ENCODE results near the gene CASP14.
A peak's percentile ranks its signal among the peaks of the same experiment; 100 is the strongest.
"Not testable (repeated sequence)": the region's sequence is repeated elsewhere in the genome, so short reads cannot be mapped to it uniquely, and the experiment has no call there.

The CASP14 gene

DNA sequence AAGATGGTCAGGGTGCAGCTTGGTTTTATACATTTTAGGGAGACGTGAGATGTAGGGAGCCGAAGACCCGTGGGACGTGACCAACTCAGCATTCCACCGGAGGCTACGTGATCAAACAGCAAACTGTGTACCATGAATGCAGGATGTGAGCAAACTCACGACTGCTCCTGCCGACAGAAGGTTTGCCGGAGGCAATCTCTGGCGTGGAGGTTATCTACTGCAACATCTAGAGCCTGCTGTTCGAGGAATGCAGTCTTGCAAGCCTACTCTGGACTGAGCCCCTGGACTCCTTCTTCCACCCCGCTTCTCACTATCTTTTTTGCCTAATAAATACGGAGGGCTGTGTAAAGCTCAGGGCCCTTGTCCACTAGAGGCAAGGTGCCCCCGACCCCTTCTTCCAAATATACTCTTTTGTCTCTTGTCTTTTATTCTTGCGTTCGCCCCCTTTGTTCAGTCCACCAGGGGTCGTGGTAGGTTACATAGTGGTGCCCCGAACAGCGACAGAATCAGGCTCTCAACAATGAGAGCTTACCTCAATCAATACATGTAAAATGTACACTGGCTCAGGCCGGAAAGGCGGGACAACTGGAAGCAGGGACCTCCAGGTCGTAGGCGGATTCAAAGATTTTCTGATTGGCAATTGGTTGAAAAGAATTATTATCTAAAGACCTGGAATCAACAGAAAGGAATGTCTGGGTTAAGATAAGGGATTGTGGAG is 23.8 kb downstream of the CASP14 start:
- DNase-seq: no peak

DNA sequence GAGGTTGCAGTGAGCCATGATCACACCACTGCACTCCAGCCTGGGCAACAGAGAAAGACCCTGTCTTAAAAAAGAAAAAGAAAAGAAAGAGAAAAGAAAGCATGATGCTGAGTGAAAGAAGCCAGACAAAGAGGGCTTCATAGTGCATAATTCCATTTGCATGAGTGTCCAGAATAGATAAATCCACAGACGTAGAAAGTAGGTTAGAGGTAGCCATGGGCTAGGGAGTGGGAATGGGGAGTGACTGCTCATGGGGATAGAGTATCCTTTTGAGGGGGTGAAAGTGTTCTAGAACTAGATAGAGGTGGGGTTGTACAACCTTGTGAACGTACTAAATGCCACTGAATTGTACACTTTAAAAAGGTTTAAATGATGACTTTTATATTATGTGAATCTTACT is 25.1 kb downstream of the CASP14 start:
- no peak for DNase-seq

DNA sequence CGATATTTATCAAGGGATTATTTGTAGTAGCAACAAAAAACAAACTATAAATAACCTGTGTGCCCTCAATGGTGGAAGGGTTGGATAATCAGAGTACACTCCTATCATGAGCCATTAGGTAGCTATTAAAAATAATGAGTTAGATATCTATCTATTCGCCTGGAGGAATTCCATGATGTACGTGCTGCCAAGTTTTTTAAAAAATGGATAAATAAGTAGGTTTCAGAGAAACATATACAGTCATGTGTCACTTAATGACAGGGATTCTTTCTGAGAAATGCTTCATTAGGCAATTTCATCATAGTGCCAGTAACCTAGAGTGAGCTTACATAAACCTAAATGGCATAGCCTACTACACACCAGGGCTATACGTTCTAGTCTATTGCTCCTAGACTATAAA is 26.5 kb downstream of the CASP14 start:
- no peak for DNase-seq

DNA sequence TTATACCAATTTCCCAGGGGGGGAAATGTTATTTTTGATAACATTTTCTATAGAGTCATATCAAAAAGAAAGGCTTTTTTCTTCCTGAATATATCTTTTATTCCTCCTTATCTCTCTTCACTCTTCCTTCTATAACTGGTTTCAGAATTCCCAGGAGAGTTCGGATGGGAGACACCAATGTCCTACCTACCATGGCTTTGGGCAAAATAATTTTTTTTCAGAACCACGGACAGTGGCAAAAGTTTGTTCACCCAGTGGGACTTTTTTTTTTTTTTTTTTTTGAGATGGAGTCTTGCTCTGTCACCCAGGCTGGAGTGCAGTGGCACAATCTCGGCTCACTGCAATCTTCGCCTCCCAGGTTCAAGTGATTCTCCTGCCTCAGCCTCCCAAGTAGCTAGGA is 30.7 kb downstream of the CASP14 start:
- DNase-seq: not testable (repeated sequence)

DNA sequence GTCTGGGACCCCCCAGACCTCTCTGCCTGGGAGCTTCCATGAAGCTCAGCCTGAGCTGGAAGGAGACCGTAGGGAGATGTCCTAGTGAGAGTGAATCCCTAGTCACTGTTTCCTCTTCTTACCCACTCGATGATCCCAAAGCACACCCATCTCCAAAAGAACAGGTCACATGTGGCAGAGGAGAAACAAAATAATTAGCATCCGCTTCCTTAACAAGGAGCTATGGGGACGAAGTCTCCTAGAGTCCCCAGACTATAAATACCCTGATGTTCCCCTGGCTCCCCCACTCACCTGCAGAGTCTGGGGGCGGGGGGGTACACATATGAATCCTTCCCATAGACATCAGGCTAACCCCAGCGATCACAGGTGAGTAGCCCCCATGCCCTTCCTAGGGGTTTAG is 32.6 kb downstream of the CASP14 start, which contains the start of gene OR1I1:
Gene OR1I1, plus strand, starts transcription at position 301 of the 400 bp plus-strand sequence. CDS start 4,855 bp downstream, outside the sequence.
- no peak for DNase-seq

DNA sequence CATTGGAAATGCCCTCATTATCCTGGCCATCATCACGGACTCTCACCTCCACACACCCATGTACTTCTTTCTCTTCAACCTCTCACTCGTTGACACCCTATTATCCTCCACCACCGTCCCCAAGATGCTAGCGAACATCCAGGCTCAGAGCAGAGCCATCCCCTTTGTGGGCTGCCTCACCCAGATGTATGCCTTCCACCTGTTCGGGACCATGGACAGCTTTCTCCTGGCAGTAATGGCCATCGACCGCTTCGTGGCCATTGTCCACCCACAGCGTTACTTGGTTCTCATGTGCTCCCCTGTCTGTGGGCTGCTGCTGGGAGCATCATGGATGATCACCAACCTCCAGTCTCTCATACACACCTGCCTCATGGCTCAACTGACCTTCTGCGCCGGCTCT is 37.9 kb downstream of the CASP14 start:
- no peak for DNase-seq

DNA sequence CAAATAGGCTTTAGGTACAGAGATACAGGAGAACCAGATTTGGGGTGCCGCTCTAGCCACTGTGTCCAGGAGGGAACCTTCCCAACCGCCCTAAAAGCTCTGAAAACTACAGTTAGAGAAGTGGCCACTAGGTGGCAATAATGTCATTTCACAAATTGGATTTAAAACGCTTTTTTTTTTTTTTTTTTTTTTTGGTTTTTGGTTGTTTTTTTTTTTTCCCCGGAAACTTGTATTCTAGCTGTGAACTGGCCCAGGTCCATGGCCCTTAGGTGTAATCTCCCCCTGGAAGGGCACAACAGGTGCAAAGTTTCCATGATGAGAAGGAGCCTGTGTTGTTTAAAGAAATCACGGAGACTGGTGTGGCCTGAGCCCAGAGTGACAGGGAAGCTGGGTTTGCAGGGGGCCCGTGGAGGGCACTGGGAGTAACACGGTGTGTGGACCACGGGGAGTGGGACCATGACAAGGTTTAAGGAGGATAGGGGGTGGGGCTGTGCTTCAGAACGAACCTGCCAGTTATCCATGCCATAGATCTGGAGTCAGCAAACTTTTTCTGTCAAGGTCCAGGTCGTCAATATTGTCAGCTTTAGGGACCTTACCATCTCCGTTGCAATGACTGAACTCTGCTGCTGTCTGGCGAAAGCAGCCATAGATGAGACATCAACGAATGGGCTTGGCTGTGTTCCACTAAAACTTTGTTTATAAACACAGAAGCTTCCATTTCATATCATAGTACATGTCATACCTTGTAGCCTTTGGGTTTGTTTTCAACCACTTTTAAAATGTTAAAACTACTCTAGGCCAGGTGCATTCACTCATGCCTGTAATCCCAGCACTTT is 42.9 kb downstream of the CASP14 start:
- DNase-seq: peak; percentile 41

DNA sequence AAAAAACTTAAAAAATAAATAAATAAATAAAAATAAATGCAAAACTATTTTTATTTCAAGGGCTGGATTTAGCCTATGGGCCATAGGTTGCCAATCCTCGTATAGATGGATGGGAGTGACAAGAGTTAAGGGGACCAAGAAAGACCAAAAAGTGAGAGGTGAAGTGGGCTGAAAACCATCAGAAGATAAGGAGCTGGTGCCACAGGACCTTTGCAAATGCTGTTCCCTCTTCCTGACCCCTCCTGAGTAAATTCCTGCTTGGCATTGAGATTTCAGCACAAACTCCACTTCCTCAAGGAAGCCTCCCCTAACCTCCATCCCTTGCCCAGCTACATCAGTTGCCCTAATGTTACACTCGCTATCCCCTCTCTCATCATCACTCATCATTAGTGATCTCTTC is 43.7 kb downstream of the CASP14 start:
- no peak for DNase-seq

DNA sequence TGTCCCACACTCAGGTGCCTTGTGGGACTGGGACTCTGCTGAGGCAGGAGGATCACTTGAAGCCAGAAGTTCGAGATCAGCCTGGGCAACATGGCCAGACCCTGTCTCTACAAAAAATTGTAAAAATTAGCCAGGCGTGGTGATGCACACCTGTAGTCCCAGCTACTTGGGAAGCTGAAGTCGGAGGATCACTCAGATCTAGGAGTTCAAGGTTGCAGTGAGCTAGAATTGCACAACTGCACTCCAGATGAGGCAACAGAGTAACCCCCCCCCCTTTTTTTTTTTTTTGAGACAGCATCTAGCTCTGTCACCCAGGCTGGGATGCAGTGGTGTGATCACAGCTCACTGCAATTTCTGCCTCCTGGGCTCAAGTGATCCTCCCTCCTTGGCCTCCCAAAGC is 46.9 kb downstream of the CASP14 start:
- no peak for DNase-seq

DNA sequence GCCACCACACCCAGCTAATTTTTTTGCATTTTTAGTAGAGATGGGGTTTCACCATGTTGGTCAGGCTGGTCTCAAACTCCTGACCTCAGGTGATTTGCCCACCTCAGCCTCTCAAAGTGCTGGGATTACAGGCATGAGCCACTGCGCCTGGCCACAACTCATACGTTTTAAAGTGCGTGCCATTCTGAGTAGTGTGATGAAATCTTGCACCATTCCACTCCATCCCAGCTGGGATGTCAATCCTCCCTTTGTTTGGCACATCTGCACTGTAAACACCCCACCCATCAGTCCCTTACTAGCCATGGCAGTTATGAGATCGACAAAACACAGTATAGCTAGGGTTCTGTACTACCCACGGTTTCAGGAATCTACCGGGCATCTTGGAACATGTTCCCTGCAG is 48.7 kb downstream of the CASP14 start:
- not testable (repeated sequence) for DNase-seq

DNA sequence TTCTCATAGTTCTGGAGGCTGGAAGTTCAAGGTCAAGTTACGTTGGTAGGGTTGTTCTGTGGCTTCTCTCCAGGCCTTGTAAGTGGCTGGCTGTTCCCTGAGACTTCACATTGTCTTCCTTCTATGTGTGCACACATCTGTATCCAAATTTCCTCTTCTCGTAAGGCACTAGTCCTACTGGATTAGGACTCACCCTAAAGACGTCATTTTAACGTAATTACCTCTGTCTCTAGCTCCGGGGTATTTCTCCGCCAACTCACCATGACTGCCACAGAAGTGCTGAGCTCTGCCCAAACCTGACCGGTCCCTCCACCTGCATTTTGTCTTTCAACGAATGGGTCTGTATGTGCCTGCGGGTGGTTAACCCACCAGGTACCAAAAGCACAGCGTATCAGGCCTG is 49.2 kb downstream of the CASP14 start:
- DNase-seq: no peak

DNA sequence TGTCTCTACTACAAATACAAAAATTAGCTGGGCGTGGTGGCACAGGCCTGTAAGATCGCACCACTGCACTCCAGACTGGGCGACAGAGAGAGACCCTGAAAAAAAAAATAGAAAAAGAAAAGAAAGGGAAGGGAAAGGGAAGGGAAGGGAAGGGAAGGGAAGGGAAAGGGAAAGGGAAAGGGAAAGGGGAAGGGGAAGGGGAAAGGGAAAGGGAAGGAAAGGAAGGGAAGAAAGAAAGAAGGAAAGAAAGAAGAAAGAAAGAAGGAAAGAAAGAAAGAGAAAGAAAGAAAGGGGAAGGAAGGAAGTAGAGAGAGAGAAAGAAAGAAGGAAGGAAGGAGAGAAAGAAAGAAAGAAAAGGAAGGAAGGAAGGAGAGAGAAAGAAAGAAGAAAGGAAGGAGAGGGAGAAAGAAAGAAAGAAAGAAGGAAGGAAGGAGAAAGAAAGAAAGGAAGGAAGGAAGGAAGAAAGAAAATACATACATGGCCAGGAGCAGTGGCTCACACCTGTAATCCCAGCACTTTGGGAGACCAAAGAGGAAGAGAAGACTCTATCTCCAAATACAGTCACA is 49.8 kb downstream of the CASP14 start:
- no peak for DNase-seq

DNA sequence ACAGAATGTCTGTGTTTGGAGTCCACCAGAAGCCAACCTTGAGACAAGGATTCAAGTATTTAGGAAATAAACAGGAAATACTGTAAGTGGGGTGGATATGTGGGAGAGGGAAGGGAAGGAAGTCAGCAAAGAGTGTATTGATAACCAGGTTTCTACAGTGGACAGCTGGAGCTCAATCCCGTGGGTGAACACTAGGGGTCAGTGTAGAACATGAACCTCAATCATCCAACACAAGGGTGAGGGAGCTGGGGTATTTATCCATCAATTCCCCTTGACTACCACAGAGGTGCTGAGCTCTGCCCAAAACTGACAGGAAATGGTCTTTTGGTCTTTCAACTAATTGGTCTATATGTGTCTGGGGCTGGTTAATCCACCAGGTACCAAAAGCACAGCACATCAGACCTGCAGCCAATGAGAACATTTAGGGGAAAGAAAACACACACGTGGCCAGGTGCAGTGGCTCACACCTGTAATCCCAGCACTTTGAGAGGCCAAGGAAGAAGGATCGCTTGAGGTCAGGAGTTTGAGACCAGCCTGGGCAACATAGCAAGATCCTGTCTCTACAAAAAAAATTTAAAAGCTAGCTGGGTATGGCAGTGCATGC is 52.3 kb downstream of the CASP14 start:
- DNase-seq: no peak

DNA sequence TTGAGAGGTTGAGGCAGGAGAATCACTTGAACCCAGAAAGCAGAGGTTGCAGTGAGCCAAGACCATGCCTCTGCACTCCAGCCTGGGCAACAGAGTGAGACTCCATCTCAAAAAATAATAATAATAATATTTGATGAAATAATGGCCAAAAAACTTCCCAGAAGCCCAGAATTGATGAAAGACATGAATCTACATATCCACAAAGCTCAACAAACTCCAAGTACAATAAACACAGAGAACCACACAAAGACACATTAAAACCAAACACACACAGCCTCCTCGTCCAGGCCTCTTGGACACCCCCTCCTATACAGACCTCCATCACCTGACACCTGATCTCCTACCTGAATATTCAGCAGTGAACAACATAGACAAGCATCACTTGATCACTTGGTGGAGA is 54.7 kb downstream of the CASP14 start:
- DNase-seq: no peak

DNA sequence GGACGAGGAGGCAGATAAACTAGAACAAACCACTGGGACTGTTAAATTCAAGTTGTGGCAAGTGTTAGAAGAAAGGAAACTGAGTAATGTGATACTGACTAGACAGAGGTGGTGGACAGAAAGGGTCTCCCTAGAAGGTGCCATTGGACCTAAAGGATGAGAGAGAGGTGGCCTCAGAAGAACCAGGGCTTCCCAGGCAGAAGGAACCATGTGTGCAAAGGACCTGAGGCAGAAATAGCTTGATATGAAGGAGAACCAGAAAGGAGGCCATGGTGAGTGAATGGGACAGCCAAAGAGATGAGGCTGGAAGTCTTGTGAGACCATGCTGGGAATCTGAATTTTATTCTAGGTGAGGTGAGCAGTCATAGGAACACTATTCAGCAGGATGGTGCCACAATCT is 55.1 kb downstream of the CASP14 start:
- DNase-seq: no peak

DNA sequence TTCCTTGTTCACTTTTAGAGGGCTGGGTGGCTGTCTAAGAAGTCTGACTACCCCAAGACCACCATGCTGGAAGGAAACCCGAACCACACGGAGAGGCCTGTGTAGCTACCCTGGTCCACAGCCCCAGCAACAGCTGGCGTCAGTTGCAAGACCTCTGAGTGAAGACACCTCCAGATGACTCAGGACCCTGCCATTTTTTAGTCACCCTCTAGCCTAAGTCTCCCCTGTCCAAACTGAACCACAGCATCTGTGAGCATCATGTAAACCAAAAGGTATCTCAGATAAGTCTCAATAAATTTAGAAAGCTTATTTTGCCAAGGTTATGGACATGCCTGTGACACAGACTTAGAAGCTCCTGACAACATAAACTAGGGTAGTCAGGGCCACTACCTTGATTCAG is 55.8 kb downstream of the CASP14 start:
- DNase-seq: no peak

DNA sequence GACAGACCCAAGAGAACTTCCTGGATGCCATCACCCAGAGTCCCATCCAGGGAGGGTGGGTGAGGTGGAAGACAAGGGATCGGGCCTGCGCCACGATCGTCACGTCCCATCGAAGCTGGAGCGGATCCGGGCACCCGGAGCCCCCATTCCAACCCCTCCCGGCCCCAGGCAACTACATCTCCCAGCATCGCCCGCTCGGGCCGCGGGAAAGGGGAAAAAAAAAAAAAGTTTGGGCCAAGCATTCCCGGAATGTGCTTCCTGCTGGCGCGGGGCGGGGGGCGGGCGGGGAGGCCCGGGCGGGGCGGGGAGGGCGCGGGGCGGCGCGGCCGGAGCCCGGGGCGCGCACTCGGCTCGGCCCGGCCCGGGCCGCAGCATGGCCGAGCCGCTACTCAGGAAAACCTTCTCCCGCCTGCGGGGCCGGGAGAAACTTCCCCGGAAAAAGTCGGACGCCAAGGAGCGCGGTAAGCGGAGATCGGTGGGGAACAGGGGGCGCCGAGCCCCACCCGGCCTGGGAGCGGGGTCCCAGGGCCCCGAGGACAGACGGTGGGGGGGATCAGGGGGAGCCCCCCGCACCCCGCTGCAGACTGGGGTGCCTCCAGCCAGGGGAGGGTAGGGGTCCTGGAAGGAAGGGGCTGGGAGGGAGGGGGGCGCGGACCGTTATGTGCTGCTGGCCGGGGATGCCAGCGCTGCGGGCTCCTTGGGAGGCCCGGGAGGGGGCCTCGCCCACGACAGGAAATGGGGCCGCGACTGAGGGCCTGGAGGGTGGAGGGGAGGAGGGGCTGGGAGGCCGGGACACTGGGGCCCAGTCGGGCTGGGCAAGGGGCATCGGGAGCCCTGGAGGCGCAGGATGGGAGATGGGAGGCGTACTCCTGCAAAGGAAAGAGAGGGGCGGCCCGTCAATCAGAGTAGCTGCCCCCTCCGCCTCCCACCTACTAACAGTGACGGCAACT is 58.1 kb downstream of the CASP14 start, which contains the start of gene SYDE1:
Gene SYDE1, plus strand, starts transcription at position 341 of the 950 bp plus-strand sequence. Its CDS starts 33 bp downstream, at position 374.
- peak; percentile 82 for DNase-seq

Measured in femur (tissue), 1 donor.